K562 (cell line): ENCODE data around the gene GAK. TPM values are rescaled to one million over a fixed set of nuclear protein-coding genes. Genes with fewer than 3 reads are reported as not detected.

Experiments used
- CBX8 ChIP-seq: fragments of 200-600 bp; sonication (generic); IDR thresholded peaks from 2 replicates; pipeline ENCODE4 v1.6.1; 2012; ENCODE audit warnings: borderline replicate concordance, mixed run types, low read depth, mild to moderate bottlenecking, moderate library complexity, mixed read lengths, low read length, control low read depth, inconsistent platforms; ENCODE audit not compliant: poor library complexity, severe bottlenecking; ENCODE audit errors: extremely low read depth
- FOXK1 ChIP-seq: sonication (generic); formaldehyde crosslinking; IDR thresholded peaks from 2 replicates; pipeline ENCODE4 v1.8.0; 2022; ENCODE audit warnings: missing genetic modification reagents, mild to moderate bottlenecking, borderline replicate concordance
- SMARCA5 ChIP-seq: fragments of 450-650 bp; IDR thresholded peaks from 2 replicates; pipeline ENCODE4 v1.6.1; 2016
- U2AF1 ChIP-seq: fragments of 200-400 bp; formaldehyde crosslinking; optimal IDR thresholded peaks from 2 replicates; pipeline ENCODE3; 2017; ENCODE audit warnings: mild to moderate bottlenecking, low read depth, low read length, moderate library complexity
- ZNF23 ChIP-seq: fragments of 250-450 bp; sonication (Bioruptor Pico); IDR thresholded peaks from 2 replicates; pipeline ENCODE4 v1.4.0; 2020; ENCODE audit warnings: mild to moderate bottlenecking
- ZNF274 ChIP-seq: IDR thresholded peaks from 2 replicates; pipeline ENCODE4 v1.6.1; 2011; ENCODE audit warnings: low read depth, mild to moderate bottlenecking, low read length, moderate library complexity, borderline replicate concordance
- polyA plus RNA-seq, 8 experiments: library from polyadenylated mRNA; depleted of rRNA in 4 of 8; stranded (reverse) in 5 of 8; unstranded in 3 of 8; fragments of >200 nt; fragmentation: Nextera tagmentation in 2 of 8; fragmentation: Illumina TruSeq in 1 of 8; extraction: Ambion mirVana in 2 of 8; extraction: Trizol in 1 of 8; gene quantifications; 2 replicates each; pipeline versions ENCODE4 v1.2.1 to v1.2.3, GENCODE V29; 2011 to 2014; ENCODE audit warnings: inconsistent platforms in 1 of 8, missing spikeins in 1 of 8
- total RNA-seq, 7 experiments: library from RNA; depleted of rRNA in 6 of 7; stranded (reverse); fragments of >200 nt in 6 of 7; fragmentation: Illumina TruSeq in 2 of 7; extraction: Trizol in 2 of 7; gene quantifications; 2 replicates each; pipeline versions ENCODE4 v1.2.1 to v1.2.3, GENCODE V29; 2011 to 2021; ENCODE audit warnings: low replicate concordance in 1 of 7
- TF ChIP-seq, protein P1 (sequence below), 2 experiments: fragments of 450-650 bp; formaldehyde crosslinking in 1 of 2; IDR thresholded peaks; 2 replicates each; pipeline versions ENCODE4 v1.4.0 to v1.6.1; 2014 to 2020; ENCODE audit warnings: mild to moderate bottlenecking in 2 of 2, borderline replicate concordance in 1 of 2, low read depth in 1 of 2
- TF ChIP-seq, protein P2 (sequence below): fragments of 250-450 bp; sonication (Bioruptor Pico); IDR thresholded peaks from 2 replicates; pipeline ENCODE4 v1.8.0; 2021; ENCODE audit warnings: mild to moderate bottlenecking, moderate library complexity
- TF ChIP-seq, protein P3 (sequence below): sonication (generic); formaldehyde crosslinking; IDR thresholded peaks from 2 replicates; pipeline ENCODE4 v1.8.1; 2022; ENCODE audit warnings: missing genetic modification reagents
- TF ChIP-seq, protein P4 (sequence below): fragments of 450-650 bp; IDR thresholded peaks from 2 replicates; pipeline ENCODE4 v1.6.1; 2018; ENCODE audit warnings: mild to moderate bottlenecking, low read depth; ENCODE audit not compliant: partially characterized antibody
- TF ChIP-seq, protein P5 (sequence below): fragments of 250-450 bp; sonication (Bioruptor Pico); IDR thresholded peaks from 2 replicates; pipeline ENCODE4 v1.5.0; 2020; ENCODE audit warnings: mild to moderate bottlenecking, borderline replicate concordance

The GAK gene
- total and polyA plus RNA-seq, 9 of the 15 experiments (the other 6 are each of a cell fraction or from before 2014, with no cell fraction given), result 1.3 to 102 (median 16.2) TPM

DNA sequence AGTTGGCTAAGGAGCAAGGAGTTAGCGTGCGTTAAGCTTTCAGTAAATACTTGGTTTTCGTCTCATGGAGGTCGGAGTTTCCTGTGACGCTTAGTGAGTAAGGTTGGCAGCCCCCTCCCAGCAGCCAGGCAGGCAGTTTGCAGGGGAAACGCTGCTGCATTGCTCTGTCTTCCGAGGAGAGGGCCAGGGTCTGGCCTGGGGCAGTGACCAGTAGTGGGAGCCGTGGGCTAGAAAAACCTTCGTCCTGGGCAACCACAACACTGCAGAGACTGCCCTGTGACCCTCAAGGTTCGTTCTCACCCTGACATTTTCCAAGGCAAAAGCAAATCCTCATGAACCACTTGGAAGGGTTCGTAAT lies 576 bp upstream of the GAK start (continued):
- TF ChIP-seq, protein P1, sequence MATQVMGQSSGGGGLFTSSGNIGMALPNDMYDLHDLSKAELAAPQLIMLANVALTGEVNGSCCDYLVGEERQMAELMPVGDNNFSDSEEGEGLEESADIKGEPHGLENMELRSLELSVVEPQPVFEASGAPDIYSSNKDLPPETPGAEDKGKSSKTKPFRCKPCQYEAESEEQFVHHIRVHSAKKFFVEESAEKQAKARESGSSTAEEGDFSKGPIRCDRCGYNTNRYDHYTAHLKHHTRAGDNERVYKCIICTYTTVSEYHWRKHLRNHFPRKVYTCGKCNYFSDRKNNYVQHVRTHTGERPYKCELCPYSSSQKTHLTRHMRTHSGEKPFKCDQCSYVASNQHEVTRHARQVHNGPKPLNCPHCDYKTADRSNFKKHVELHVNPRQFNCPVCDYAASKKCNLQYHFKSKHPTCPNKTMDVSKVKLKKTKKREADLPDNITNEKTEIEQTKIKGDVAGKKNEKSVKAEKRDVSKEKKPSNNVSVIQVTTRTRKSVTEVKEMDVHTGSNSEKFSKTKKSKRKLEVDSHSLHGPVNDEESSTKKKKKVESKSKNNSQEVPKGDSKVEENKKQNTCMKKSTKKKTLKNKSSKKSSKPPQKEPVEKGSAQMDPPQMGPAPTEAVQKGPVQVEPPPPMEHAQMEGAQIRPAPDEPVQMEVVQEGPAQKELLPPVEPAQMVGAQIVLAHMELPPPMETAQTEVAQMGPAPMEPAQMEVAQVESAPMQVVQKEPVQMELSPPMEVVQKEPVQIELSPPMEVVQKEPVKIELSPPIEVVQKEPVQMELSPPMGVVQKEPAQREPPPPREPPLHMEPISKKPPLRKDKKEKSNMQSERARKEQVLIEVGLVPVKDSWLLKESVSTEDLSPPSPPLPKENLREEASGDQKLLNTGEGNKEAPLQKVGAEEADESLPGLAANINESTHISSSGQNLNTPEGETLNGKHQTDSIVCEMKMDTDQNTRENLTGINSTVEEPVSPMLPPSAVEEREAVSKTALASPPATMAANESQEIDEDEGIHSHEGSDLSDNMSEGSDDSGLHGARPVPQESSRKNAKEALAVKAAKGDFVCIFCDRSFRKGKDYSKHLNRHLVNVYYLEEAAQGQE (IDR thresholded peaks at IDR 0.05; ENCODE audit: borderline replicate concordance), result peak; percentile 16; the same call in 1 of the 2 replicates
- TF ChIP-seq, protein P1 (CRISPR knock-in tag; IDR thresholded peaks at IDR 0.05; ENCODE audit: low read depth), result no peak
- TF ChIP-seq, protein P2, sequence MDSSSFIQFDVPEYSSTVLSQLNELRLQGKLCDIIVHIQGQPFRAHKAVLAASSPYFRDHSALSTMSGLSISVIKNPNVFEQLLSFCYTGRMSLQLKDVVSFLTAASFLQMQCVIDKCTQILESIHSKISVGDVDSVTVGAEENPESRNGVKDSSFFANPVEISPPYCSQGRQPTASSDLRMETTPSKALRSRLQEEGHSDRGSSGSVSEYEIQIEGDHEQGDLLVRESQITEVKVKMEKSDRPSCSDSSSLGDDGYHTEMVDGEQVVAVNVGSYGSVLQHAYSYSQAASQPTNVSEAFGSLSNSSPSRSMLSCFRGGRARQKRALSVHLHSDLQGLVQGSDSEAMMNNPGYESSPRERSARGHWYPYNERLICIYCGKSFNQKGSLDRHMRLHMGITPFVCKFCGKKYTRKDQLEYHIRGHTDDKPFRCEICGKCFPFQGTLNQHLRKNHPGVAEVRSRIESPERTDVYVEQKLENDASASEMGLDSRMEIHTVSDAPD, result no peak
- TF ChIP-seq ZNF274 (no peak), CBX8 (no peak), U2AF1 (no peak), ZNF23 (CRISPR knock-in tag) (no peak), FOXK1 (0 out of 2 replicates have a peak, but pooled peaks have one; percentile 22), SMARCA5 (0 out of 2 replicates have a peak, but pooled peaks have one; percentile 16)
- TF ChIP-seq, protein P3, sequence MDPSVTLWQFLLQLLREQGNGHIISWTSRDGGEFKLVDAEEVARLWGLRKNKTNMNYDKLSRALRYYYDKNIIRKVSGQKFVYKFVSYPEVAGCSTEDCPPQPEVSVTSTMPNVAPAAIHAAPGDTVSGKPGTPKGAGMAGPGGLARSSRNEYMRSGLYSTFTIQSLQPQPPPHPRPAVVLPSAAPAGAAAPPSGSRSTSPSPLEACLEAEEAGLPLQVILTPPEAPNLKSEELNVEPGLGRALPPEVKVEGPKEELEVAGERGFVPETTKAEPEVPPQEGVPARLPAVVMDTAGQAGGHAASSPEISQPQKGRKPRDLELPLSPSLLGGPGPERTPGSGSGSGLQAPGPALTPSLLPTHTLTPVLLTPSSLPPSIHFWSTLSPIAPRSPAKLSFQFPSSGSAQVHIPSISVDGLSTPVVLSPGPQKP, result no peak
- TF ChIP-seq, protein P4, sequence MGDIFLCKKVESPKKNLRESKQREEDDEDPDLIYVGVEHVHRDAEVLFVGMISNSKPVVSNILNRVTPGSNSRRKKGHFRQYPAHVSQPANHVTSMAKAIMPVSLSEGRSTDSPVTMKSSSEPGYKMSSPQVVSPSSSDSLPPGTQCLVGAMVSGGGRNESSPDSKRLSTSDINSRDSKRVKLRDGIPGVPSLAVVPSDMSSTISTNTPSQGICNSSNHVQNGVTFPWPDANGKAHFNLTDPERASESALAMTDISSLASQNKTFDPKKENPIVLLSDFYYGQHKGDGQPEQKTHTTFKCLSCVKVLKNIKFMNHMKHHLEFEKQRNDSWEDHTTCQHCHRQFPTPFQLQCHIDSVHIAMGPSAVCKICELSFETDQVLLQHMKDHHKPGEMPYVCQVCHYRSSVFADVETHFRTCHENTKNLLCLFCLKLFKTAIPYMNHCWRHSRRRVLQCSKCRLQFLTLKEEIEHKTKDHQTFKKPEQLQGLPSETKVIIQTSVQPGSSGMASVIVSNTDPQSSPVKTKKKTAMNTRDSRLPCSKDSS, result no peak
- TF ChIP-seq, protein P5, sequence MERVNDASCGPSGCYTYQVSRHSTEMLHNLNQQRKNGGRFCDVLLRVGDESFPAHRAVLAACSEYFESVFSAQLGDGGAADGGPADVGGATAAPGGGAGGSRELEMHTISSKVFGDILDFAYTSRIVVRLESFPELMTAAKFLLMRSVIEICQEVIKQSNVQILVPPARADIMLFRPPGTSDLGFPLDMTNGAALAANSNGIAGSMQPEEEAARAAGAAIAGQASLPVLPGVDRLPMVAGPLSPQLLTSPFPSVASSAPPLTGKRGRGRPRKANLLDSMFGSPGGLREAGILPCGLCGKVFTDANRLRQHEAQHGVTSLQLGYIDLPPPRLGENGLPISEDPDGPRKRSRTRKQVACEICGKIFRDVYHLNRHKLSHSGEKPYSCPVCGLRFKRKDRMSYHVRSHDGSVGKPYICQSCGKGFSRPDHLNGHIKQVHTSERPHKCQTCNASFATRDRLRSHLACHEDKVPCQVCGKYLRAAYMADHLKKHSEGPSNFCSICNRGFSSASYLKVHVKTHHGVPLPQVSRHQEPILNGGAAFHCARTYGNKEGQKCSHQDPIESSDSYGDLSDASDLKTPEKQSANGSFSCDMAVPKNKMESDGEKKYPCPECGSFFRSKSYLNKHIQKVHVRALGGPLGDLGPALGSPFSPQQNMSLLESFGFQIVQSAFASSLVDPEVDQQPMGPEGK (CRISPR knock-in tag), result no peak
